Cerebellar cortex (tissue), 1 donor: ENCODE measurements around the gene ARHGEF16.

Experiments used
- DNase-seq: peaks from one replicate; pipeline ENCODE4 v3.0.0-alpha.2; 2015; ENCODE audit warnings: low spot score

The ARHGEF16 gene

GRCh38 chr1:3482378-3482849 lies 27.9 kb downstream of the ARHGEF16 start:
- no peak for DNase-seq

DNA sequence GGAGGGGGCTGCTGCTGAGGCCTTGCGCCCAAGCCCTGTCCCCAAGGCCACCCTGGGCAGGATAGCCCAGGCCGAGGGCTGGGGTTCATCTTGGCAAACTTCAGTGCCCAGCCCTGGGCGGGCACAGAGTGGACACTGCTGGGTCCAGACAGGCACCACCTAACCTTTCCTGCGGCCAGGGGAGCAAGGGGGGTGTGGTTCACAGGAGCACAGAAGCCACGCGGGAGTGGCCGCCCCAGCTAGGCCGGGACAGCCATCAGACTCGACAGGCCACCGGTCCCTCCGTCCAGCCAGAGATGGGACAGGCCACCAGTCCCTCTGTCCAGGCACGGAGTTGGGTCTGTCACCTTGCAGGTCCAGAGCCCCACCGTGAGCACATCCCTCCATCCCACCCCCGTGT lies 28.9 kb downstream of the ARHGEF16 start:
- DNase-seq = no peak

- DNase-seq = peak; percentile 34
These were observed 29.5 kb downstream of the ARHGEF16 start for GRCh38 chr1:3483801-3484444.

DNA sequence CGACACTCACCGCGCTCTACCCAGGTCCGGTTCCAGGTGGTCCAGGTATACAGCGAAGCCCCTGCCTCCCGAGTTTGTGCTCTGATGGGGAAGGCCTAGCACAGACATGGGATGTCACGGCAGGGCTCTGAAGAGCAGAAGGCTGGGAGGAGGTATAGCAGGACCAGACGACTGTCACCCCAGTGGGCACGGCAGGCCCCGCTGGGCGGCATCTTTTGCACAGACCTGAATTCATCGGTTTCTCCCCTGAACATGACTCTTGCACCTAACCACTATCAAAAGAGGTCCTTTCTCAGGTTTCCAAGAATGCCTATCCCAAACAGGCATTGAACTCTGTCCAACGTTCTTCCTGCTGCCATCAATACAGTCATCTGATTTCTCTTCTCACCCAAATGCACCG lies 30.6 kb downstream of the ARHGEF16 start:
- DNase-seq = no peak

GRCh38 chr1:3488432-3488831 lies 34.0 kb downstream of the ARHGEF16 start:
- DNase-seq = no peak

- no peak for DNase-seq
These were observed 35.7 kb downstream of the ARHGEF16 start for GRCh38 chr1:3490046-3490745.

DNA sequence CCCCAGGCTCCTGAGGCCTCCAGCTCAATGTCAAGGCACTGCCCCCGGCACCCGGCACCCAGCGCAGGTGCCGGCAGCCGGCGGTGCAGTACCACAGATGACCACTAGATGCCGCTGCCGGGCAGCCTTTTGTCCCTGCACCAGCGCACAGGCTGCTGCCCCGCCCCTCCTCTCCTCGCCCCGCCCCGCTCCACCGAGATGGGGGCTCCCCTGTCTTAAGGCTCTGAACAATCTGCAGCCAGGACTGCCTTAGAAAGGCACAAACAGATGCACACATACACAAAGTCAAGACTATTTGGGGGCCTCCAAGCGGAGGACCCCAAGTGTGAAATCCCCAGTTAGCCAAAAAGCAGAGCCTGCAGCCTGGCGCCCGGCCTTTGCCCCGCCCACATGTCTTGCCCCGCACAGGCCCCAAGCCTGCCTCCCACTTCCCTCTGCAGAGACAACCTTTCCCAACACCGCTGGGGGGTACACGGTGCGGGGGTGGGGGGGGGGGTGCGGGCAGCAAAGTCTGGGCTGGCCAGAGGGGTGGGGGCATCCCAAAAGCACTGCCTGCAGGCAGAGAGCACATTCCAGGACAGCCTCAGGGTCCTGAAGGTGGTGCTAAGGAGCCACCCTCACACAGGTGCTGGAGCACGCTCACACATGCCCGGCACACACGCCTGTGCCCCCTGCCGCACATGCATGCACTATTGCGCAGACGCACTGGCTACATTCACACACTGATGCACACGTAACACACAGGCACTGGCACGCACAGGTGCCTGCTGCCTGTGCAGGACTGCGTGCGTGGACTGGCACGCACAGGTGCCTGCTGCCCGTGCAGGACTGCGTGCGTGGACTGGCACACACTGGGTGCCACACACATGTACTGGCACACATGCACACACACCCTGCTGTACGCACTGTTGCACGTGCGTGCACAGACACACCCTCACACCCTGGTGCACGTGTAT lies 37.1 kb downstream of the ARHGEF16 start:
- DNase-seq = peak; percentile 71

DNA sequence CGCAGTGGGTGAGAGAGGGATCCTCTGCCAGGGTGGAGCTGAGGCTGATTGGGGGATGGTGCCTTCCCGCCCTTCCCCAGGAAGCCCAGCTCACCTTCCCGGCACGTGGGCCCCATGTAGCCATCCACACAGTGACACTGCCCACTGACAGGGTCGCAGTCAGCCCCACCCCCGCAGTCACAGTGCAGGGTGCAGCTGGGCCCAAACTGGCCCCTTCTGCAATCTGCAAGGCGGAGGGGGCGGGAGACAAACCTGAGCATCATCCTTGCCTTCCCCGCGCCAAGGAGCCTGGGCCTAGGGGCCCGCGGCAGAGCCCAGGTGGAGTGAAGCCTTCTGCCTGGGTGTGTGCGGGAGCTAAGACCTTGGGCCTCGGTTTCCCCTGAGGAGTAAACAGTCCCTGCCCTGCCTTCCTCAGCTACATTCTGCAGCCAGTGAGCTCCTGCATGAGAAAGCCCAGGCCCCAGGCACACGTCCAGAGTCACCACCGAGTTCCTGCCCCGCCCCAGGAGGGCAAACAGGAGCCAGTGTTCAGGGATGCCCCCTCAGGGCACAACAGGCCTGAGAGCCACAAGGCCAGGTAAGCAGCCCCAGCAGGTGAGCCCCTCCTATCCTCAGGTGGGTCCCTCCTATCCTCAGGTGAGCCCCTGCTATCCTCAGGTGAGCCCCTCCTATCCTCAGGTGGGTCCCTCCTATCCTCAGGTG lies 38.2 kb downstream of the ARHGEF16 start:
- DNase-seq = no peak

GRCh38 chr1:3494321-3495308 lies 40.1 kb downstream of the ARHGEF16 start:
- peak; percentile 76 for DNase-seq

DNA sequence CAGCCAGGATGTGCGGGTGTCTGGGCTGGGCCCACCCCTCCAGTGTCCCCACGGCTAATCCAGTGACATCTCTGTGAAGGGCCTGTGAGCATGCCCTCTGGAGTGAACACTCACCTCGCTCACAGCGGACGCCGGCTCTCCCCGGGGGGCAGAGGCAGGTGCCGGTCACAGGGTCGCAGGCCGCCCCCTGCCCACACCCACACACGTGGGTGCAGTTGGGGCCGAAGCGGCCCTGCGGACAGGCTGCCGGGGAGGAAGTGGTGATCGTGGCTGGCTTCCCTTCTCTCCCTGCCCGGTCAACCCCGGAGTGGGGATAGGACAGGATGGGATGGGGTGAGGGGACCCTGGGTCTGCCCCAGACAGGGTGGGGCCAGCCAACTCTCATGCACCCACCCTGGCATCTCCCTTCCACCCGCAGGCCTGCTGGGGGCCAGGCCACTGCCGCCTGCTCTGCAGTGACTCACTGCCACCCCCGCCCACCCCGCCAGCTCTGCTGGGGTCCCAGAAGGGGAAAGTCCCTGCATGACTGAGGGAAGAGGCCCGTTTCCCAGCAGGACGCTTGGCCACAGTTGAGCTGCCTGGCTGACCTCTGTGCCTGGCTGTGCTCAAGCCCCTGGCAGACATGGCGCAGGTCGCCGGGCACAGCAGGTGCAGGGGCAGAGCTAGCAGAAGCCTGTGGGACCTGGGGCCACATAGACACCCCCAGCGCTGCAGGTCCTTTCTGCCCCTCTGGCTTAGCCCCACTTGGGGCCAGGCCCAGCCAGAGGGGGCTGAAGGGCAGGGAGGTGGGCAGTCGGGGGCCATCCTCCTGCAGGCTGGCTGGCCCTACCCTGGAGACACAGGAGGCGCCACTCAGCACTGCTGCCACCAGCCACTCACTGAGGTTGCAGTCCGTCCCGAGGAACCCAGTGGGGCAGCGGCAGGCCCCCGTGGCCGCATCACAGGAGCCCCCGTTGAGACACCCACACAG lies 41.6 kb downstream of the ARHGEF16 start:
- no peak for DNase-seq

DNA sequence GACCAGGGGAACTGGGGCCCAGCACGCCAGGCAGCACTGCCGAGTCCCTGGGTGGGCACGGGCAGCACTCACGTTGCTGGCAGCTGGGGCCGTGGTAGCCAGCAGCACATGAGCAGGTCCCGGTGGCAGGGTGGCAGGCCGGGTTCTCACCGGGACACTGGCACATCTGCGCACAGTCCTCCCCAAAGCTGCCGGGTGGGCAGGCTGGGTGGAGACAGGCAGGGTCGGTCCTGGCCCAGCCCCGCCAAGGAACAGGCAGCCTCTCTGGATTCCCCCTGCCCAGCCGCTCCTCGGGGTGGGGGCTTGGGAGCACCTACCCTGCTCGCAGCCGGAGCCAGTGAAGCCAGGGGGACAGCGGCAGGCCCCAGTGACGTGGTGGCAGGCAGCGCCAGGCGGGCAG lies 42.5 kb downstream of the ARHGEF16 start:
- DNase-seq = no peak

DNA sequence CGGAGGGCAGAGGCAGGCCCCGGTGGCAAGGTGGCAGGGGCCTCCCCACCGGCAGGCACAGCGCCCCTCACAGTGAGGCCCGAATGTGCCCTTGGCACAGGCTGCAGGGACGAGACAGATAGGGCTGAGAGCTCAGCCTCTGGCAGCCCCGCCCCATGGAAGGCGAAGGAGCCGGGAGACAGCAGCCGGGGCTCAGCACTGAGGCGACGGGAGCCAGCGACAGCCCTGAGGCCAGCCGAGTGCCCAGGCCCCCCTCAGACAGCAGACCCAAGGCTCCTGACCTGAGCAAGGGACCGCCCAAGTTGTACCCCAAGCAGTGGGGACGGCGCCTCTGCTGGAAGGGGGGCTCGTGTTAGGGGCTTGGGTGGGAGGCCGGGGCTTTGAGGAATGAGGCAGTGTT lies 43.1 kb downstream of the ARHGEF16 start:
- DNase-seq = no peak

DNA sequence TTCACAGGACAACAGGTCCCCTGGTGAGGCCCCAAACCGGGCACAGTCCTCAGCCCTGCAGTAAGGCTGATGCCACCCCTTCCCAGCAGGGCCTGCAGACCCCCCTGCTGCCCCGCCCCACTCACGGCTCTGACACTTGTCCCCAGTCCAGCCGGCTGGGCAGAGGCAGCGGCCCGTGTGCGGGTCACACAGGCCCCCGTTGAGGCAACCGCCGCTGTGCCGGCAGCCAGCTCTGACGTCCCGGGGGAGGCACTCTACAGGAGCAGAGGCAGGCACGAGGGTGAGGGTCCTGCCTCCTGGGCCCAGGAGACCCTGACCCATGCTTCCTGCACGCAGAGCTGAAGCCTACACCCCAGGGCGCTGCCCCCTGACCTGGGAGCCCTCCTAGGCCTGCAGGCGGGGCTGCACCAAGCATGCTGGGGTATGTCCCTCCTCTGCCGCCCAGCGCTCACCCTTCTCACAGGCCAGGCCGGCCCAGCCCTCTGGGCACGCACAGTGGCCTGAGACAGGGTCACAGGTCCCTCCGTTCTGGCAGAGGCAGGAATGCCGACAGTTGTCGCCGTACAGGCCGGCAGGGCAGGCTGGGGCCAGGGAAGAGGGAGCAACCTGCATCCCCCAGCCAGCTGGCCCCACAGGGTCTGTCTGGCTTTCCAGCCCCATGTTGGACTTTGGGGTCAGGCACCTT lies 43.9 kb downstream of the ARHGEF16 start:
- no peak for DNase-seq

GRCh38 chr1:3498986-3499385 lies 44.5 kb downstream of the ARHGEF16 start:
- DNase-seq = no peak

GRCh38 chr1:3499611-3500010 lies 45.1 kb downstream of the ARHGEF16 start:
- DNase-seq = no peak

DNA sequence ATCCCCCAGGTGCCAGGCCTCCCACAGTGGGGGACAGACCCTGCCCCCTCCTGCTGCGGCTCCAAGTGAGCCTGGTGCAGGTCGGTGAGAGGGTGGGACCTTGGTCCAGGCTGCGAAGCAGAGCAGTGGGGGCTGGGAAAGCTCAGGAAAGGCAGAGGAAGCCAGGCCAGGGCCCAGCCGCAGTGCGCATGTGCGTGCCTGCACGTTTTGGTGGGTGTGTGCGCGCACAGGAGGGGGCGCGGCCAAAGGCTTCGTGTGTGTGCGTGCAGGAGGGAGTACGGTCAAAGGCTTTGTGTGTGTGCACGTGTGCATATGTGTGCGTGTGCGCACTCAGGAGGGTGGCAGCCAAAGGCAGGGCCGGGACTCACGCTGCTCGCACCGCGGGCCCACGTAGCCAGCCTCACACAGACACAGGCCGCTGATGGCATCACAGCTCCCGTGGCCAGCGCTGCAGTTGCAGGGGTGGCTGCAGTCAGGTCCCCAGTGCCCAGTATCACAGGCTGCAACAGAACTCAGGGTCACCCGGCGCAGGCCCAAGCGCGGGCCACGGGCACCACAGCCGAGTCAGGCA lies 45.9 kb downstream of the ARHGEF16 start:
- DNase-seq = no peak

DNA sequence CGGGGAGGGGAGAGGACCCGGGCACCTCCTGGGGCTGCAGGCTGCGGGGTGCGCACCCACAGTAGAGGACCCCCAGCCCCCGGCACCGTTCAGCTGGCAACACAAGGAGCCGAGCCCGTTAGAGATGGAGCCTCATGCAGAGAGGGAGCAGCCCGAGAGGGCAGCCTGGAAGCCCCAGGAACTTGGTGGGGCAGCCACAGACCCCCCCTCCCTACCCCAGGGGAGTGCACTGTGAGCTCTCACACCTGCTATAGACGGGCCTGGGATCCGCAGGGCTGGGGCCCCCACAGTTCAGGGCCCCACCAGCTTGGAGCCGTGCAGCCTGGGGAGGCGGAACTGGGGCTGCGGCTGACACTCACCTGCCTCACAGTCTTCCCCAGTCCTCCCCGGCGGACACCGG lies 47.0 kb downstream of the ARHGEF16 start:
- DNase-seq = no peak

DNA sequence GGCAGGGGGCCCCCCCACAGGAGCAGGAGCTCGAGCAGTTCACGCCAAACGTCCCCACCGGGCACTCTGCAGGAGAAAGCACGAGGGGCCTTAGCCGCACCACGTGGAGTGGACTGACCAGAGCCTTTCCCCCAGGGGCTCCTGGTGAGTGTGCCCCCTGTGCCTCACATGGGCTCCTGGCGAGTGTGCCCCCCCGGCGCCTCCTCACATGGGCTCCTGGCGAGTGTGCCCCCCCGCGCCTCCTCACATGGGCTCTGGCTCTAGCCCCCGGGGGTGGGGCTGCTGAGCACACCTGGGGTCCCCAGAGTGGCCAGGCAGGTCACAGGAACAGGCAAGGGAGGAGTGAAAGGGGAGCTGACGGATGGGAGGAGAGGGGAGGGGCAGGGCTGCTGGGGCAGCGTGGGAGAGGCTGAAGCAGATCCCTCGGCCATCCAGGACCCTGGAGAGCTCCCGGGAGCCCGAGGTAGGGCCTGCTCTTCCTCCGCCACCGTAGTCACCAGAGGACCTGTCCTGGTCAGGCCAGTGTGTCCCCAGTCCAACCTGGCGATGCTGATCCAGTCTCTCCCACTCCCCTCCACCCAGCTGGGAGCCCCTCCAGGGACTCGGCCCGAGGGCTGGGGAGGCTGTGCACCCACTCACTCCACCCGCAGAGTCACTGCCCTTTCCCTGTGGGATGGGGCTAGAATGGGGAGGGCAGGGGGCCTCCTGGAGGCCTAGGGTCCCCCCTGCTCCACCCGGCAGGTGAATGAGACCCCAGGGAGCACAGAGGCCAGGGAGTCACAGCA lies 47.6 kb downstream of the ARHGEF16 start:
- DNase-seq = no peak
